CD4-positive, alpha-beta T cell treated with Interleukin-21 for 1 hour (primary cell): ENCODE results near the gene COL25A1.
"Not testable (repeated sequence)": the region's sequence is repeated elsewhere in the genome, so short reads cannot be mapped to it uniquely, and the experiment has no call there.

ENCODE experiments used
- DNase-seq: peaks from one replicate; pipeline ENCODE4 v3.0.0-alpha.2; 2020

The COL25A1 gene

GRCh38 chr4:109163493-109163892, 139.0 kb downstream of the COL25A1 start:
- DNase-seq: no peak

GRCh38 chr4:109162759-109163158, 139.7 kb downstream of the COL25A1 start:
- no peak for DNase-seq

- DNase-seq: no peak
Measured at GRCh38 chr4:109160494-109160893, 142.0 kb downstream of the COL25A1 start.

GRCh38 chr4:109157696-109158095, 144.8 kb downstream of the COL25A1 start:
- no peak for DNase-seq

- no peak for DNase-seq
Measured at GRCh38 chr4:109157205-109157604, 145.3 kb downstream of the COL25A1 start.

GRCh38 chr4:109156356-109156755, 146.1 kb downstream of the COL25A1 start:
- DNase-seq: no peak

- no peak for DNase-seq
Measured at GRCh38 chr4:109155682-109156283, 146.7 kb downstream of the COL25A1 start.

GRCh38 chr4:109155084-109155483, 147.4 kb downstream of the COL25A1 start:
- DNase-seq: no peak

- no peak for DNase-seq
Measured at GRCh38 chr4:109154424-109154823, 148.0 kb downstream of the COL25A1 start.

- no peak for DNase-seq
Measured at GRCh38 chr4:109149836-109150235, 152.6 kb downstream of the COL25A1 start.

GRCh38 chr4:109148577-109149075, 153.8 kb downstream of the COL25A1 start:
- DNase-seq: no peak

GRCh38 chr4:109147135-109147534, 155.3 kb downstream of the COL25A1 start:
- no peak for DNase-seq

- DNase-seq: no peak
Measured at GRCh38 chr4:109146499-109146898, 156.0 kb downstream of the COL25A1 start.

- DNase-seq: not testable (repeated sequence)
Measured at GRCh38 chr4:109138125-109138524, 164.3 kb downstream of the COL25A1 start.

- no peak for DNase-seq
Measured at GRCh38 chr4:109134921-109135320, 167.5 kb downstream of the COL25A1 start.

- no peak for DNase-seq
Measured at GRCh38 chr4:109134268-109134667, 168.2 kb downstream of the COL25A1 start.

GRCh38 chr4:109131559-109131958, 170.9 kb downstream of the COL25A1 start:
- no peak for DNase-seq

GRCh38 chr4:109128589-109128988, 173.9 kb downstream of the COL25A1 start:
- no peak for DNase-seq

GRCh38 chr4:109127866-109128265, 174.6 kb downstream of the COL25A1 start:
- DNase-seq: no peak

- DNase-seq: no peak
Measured at GRCh38 chr4:109126856-109127255, 175.6 kb downstream of the COL25A1 start.

GRCh38 chr4:109125084-109125483, 177.4 kb downstream of the COL25A1 start:
- DNase-seq: no peak

GRCh38 chr4:109123951-109124350, 178.5 kb downstream of the COL25A1 start:
- no peak for DNase-seq

GRCh38 chr4:109121561-109121960, 180.9 kb downstream of the COL25A1 start:
- no peak for DNase-seq

GRCh38 chr4:109119852-109120251, 182.6 kb downstream of the COL25A1 start:
- DNase-seq: no peak

GRCh38 chr4:109118635-109119034, 183.8 kb downstream of the COL25A1 start:
- no peak for DNase-seq
